B cell (primary cell): Measurements from ENCODE around the gene SYNGAP1.

Experiments used
- CTCF ChIP-seq: fragments of 200-600 bp; IDR thresholded peaks from one replicate; pipeline ENCODE4 v1.8.0; 2022; ENCODE audit warnings: antibody characterized with exemption, mild to moderate bottlenecking
- EZH2 ChIP-seq: IDR thresholded peaks from 2 replicates; pipeline ENCODE4 v1.6.1; 2012; ENCODE audit warnings: borderline replicate concordance, low read depth, mild to moderate bottlenecking, moderate library complexity, low read length; ENCODE audit not compliant: insufficient read depth, poor library complexity, severe bottlenecking

GRCh38 chr6:33377171-33377570 lies 42.7 kb upstream of the SYNGAP1 start:
- TF ChIP-seq EZH2: no peak
- TF ChIP-seq CTCF: no peak
